Colonic mucosa (tissue), 4 donors: Measurements from ENCODE around the gene DMD. TPM values are rescaled to one million over a fixed set of nuclear protein-coding genes. Genes with fewer than 3 reads are reported as not detected.

ENCODE experiments used
- DNase-seq: peaks from one replicate; pipeline ENCODE4 v3.0.0-alpha.2; 2020
- H3K27ac ChIP-seq: fragments of 200-600 bp; one replicate; pipeline ENCODE4 v1.8.0; 2021
- H3K27me3 ChIP-seq: fragments of 200-600 bp; one replicate; pipeline ENCODE4 v1.8.0; 2021
- H3K36me3 ChIP-seq: fragments of 200-600 bp; one replicate; pipeline ENCODE4 v1.8.0; 2021
- H3K4me1 ChIP-seq: fragments of 200-600 bp; one replicate; pipeline ENCODE4 v1.8.0; 2021; ENCODE audit warnings: mild to moderate bottlenecking
- H3K4me3 ChIP-seq: fragments of 200-600 bp; one replicate; pipeline ENCODE4 v1.8.0; 2021
- H3K9ac ChIP-seq, 2 donors: one replicate each; pipeline ENCODE4 v1.7.0; 2013; ENCODE audit warnings: control low read depth in 2 of 2, low read depth in 2 of 2, low read length in 2 of 2
- H3K9me3 ChIP-seq: fragments of 200-600 bp; one replicate; pipeline ENCODE4 v1.8.0; 2021
- CTCF ChIP-seq: fragments of 200-600 bp; IDR thresholded peaks from one replicate; pipeline ENCODE4 v1.8.0; 2022; ENCODE audit warnings: antibody characterized with exemption, mild to moderate bottlenecking
- intact Hi-C: fragments of 100-400 bp; cut with DNase I; formaldehyde crosslinking; loops from one replicate; pipeline ENCODE4 v1.14.1; 2022
- total RNA-seq, 2 donors: library from RNA; stranded (reverse); fragmentation: NEBNext Ultra II Directional in 1 of 2; extraction: Animal tissue kit (Norgen Biotek cat#: 25700) in 1 of 2; gene quantifications; one replicate each; pipeline ENCODE4 v1.2.1, GENCODE V29; 2021
- donor health status: healthy.
- donor health status: DM: no; HTN: no; CAD: no.
- donor health status: DM: no; HTN: no; CAD: no.

The DMD gene
- total RNA-seq, 2 donors from 2014 or later = 7.3 to 24.5 TPM

GRCh38 chrX:31851761-31852160 lies 1359.6 kb downstream of the DMD start:
- Histone ChIP-seq H3K4me1 (no peaks in the 10 kb centered on the region), H3K9me3 (no peaks in the 10 kb centered on the region), H3K4me3 (no peak overlapping the region), H3K36me3 (no peaks in the 10 kb centered on the region), H3K9ac (no peak overlapping the region), H3K27ac (no peak overlapping the region), H3K27me3 (no peaks in the 10 kb centered on the region)
- no peak for DNase-seq
- no peak for TF ChIP-seq CTCF
- intact Hi-C loops = no loop called here

GRCh38 chrX:31847773-31848172 lies 1363.6 kb downstream of the DMD start:
- Histone ChIP-seq H3K27me3 (no peaks in the 10 kb centered on the region), H3K27ac (no peak overlapping the region), H3K4me1 (no peaks in the 10 kb centered on the region), H3K4me3 (no peak overlapping the region), H3K36me3 (no peaks in the 10 kb centered on the region), H3K9me3 (no peaks in the 10 kb centered on the region), H3K9ac (no peak overlapping the region)
- intact Hi-C loops = no loop called here
- TF ChIP-seq CTCF = no peak
- DNase-seq = no peak

- DNase-seq = no peak
- H3K9ac ChIP-seq = no peak overlapping the region
Observed at GRCh38 chrX:31845003-31845402, 1366.3 kb downstream of the DMD start.

GRCh38 chrX:31838617-31839016 lies 1372.7 kb downstream of the DMD start:
- Histone ChIP-seq H3K4me1 (no peaks in the 10 kb centered on the region), H3K4me3 (no peak overlapping the region), H3K9ac (no peak overlapping the region), H3K27me3 (no peaks in the 10 kb centered on the region), H3K9me3 (no peaks in the 10 kb centered on the region), H3K36me3 (no peaks in the 10 kb centered on the region), H3K27ac (no peak overlapping the region)
- intact Hi-C loops = no loop called here
- no peak for DNase-seq
- no peak for TF ChIP-seq CTCF

More at GRCh38 chrX:31845003-31845402, 1366.3 kb downstream of the DMD start:
- intact Hi-C loops = no loop called here
- no peaks in the 10 kb centered on the region for H3K36me3 ChIP-seq
- no peak overlapping the region for H3K27ac ChIP-seq
- H3K4me1 ChIP-seq = no peaks in the 10 kb centered on the region
- TF ChIP-seq CTCF = no peak
- H3K4me3 ChIP-seq = no peak overlapping the region
- H3K27me3 ChIP-seq = no peaks in the 10 kb centered on the region
- H3K9me3 ChIP-seq = no peaks in the 10 kb centered on the region

GRCh38 chrX:31837445-31838049 lies 1373.8 kb downstream of the DMD start:
- no peaks in the 10 kb centered on the region for H3K36me3 ChIP-seq
- no peak overlapping the region for H3K27ac ChIP-seq
- DNase-seq = no peak
- no peaks in the 10 kb centered on the region for H3K4me1 ChIP-seq
- intact Hi-C loops = no loop called here
- TF ChIP-seq CTCF = no peak
- no peaks in the 10 kb centered on the region for H3K9me3 ChIP-seq
- no peaks in the 10 kb centered on the region for H3K27me3 ChIP-seq
- no peak overlapping the region for H3K4me3 ChIP-seq
- no peak overlapping the region for H3K9ac ChIP-seq
